ENCODE measurements around the gene DCC.

DCC gene

DNA sequence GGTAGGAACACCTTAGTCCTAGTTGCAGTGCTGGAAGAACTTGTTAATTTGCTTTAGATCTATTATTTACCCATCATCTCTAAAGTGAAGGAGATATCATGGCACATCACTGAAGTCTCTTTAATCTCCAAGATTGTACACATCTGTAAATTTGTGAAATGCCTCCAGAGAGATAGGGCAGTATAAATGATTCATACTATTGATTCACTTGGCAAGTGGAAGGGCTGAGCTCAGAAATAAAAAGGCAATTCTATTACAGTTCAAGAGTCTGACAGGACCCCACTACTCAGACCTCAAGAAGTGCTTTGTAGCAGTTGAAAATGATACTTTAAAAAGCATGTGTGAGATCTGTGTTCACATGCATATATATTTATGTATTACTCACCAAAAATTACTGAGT, 489.3 kb downstream of the DCC start:
- Histone ChIP-seq H3K27ac (ENCODE audit: low read length, poor library complexity, severe bottlenecking) (no peak overlapping the region), H3K9me3 (ENCODE audit: control insufficient read depth, low read length) (no peaks in the 10 kb centered on the region), H3K14ac (ENCODE audit: low read length in 2 of 2) (no peak overlapping the region), H3K9ac (ENCODE audit: low read length) (no peak overlapping the region), H3K27me3 (ENCODE audit: control insufficient read depth in 1 of 2, insufficient read depth in 1 of 2, low read length in 2 of 2) (no peaks in the 10 kb centered on the region), H3K4me3 (ENCODE audit: insufficient read depth in 1 of 2, low read depth in 1 of 2, low read length in 2 of 2) (no peak overlapping the region), H4K8ac (ENCODE audit: low read length) (no peak overlapping the region), H4K91ac (ENCODE audit: low read length) (no peak overlapping the region), H3K79me1 (replicated peaks; ENCODE audit: low read length, poor library complexity, severe bottlenecking) (no peaks in the 10 kb centered on the region), H3K4me2 (ENCODE audit: low read length, poor library complexity, severe bottlenecking) (no peak overlapping the region), H2AK5ac (ENCODE audit: low read length, severe bottlenecking) (no peak overlapping the region), H2BK5ac (ENCODE audit: low read depth, low read length, poor library complexity, severe bottlenecking) (no peak overlapping the region), H3K23ac (ENCODE audit: low read length in 2 of 2) (no peak overlapping the region), H2BK120ac (ENCODE audit: low read depth, low read length) (no peak overlapping the region), H2BK15ac (ENCODE audit: low read depth, poor library complexity, severe bottlenecking) (no peak overlapping the region), H2AFZ (ENCODE audit: low read depth, low read length) (no peak overlapping the region), H2BK12ac (ENCODE audit: low read length in 2 of 2) (no peak overlapping the region), H3K36me3 (ENCODE audit: control insufficient read depth in 1 of 2, insufficient read depth in 2 of 2, low read depth in 1 of 2, low read length in 2 of 2) (no peaks in the 10 kb centered on the region), H3K18ac (ENCODE audit: low read depth in 1 of 2, low read length in 2 of 2) (no peak overlapping the region), H3K4me1 (ENCODE audit: control insufficient read depth, insufficient read depth, low read depth, low read length) (no peaks in the 10 kb centered on the region), H3K4ac (ENCODE audit: low read depth in 1 of 2, low read length in 2 of 2) (no peak overlapping the region)
- no peak for DNase-seq

DNA sequence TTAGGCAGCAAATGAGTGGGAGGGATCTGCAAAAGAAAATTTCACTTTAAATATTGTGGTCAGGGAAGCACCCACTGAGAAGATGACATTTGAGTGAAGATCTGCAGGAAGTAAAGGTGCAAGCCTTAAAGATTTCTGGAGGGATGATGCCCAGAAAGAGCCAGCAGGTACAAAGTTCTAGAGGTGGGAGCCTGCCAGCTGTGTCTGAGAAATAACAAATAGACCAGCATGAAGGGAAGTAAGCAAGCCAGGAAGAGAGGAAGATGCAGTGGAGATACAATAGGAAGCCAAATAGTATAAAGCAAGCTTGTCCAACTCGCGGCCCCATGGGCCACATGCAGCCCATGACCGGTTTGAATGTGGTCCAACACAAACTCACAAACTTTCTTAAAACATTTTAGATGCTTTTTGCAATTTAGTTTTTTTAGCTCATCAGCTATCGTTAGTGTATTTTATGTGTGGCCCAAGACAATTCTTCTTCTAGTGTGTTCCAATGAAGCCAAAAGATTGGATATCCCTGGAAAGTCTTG, 489.9 kb downstream of the DCC start:
- no peak overlapping the region for H2BK12ac ChIP-seq (ENCODE audit: low read length in 2 of 2)
- no peak overlapping the region for H4K91ac ChIP-seq (ENCODE audit: low read length)
- H3K9me3 ChIP-seq (ENCODE audit: control insufficient read depth, low read length), result no peaks in the 10 kb centered on the region
- H2BK5ac ChIP-seq (ENCODE audit: low read depth, low read length, poor library complexity, severe bottlenecking), result no peak overlapping the region
- no peak overlapping the region for H3K4me3 ChIP-seq (ENCODE audit: insufficient read depth in 1 of 2, low read depth in 1 of 2, low read length in 2 of 2)
- H3K9ac ChIP-seq (ENCODE audit: low read length), result no peak overlapping the region
- no peaks in the 10 kb centered on the region for H3K36me3 ChIP-seq (ENCODE audit: control insufficient read depth in 1 of 2, insufficient read depth in 2 of 2, low read depth in 1 of 2, low read length in 2 of 2)
- H2BK120ac ChIP-seq (ENCODE audit: low read depth, low read length), result no peak overlapping the region
- no peak for DNase-seq
- H3K18ac ChIP-seq (ENCODE audit: low read depth in 1 of 2, low read length in 2 of 2), result no peak overlapping the region
- H3K23ac ChIP-seq (ENCODE audit: low read length in 2 of 2), result no peak overlapping the region
- H4K8ac ChIP-seq (ENCODE audit: low read length), result no peak overlapping the region
- no peaks in the 10 kb centered on the region for H3K27me3 ChIP-seq (ENCODE audit: control insufficient read depth in 1 of 2, insufficient read depth in 1 of 2, low read length in 2 of 2)
- no peaks in the 10 kb centered on the region for H3K79me1 ChIP-seq (replicated peaks; ENCODE audit: low read length, poor library complexity, severe bottlenecking)
- H3K4ac ChIP-seq (ENCODE audit: low read depth in 1 of 2, low read length in 2 of 2), result no peak overlapping the region
- H3K4me1 ChIP-seq (ENCODE audit: control insufficient read depth, insufficient read depth, low read depth, low read length), result no peaks in the 10 kb centered on the region
- no peak overlapping the region for H3K14ac ChIP-seq (ENCODE audit: low read length in 2 of 2)
- no peak overlapping the region for H2BK15ac ChIP-seq (ENCODE audit: low read depth, poor library complexity, severe bottlenecking)
- no peak overlapping the region for H3K27ac ChIP-seq (ENCODE audit: low read length, poor library complexity, severe bottlenecking)
- H2AFZ ChIP-seq (ENCODE audit: low read depth, low read length), result no peak overlapping the region
- H3K4me2 ChIP-seq (ENCODE audit: low read length, poor library complexity, severe bottlenecking), result no peak overlapping the region
- H2AK5ac ChIP-seq (ENCODE audit: low read length, severe bottlenecking), result no peak overlapping the region
- WGBS, result 87% methylated on average over 4 of the region's 4 CpGs

DNA sequence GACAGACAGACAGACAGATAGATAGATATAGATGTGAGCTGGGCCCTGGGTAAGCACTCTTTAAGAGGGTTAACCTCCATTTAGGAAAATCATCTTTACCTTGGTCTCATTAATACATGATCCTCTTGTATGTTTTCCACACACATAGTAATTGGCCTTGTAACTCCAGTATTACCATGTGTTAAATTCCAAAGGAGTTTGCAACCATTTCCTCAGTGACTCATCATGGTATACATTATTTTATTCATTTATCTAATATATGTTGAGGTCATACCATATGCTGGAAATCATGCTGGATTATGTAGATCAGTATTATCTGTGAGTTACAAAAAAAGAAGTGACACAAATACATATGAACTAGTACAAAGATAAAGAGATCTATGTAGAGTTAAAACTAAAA, 504.3 kb downstream of the DCC start:
- DNase-seq, result no peak
- Histone ChIP-seq H3K9me3 (ENCODE audit: control insufficient read depth, low read length) (peaks cover 2% of the 10 kb centered on the region), H4K8ac (ENCODE audit: low read length) (no peak overlapping the region), H2AK5ac (ENCODE audit: low read length, severe bottlenecking) (no peak overlapping the region), H2BK15ac (ENCODE audit: low read depth, poor library complexity, severe bottlenecking) (no peak overlapping the region), H3K18ac (ENCODE audit: low read depth in 1 of 2, low read length in 2 of 2) (no peak overlapping the region), H2BK5ac (ENCODE audit: low read depth, low read length, poor library complexity, severe bottlenecking) (no peak overlapping the region), H2AFZ (ENCODE audit: low read depth, low read length) (no peak overlapping the region), H3K23ac (ENCODE audit: low read length in 2 of 2) (no peak overlapping the region), H3K27ac (ENCODE audit: low read length, poor library complexity, severe bottlenecking) (no peak overlapping the region), H3K36me3 (ENCODE audit: control insufficient read depth in 1 of 2, insufficient read depth in 2 of 2, low read depth in 1 of 2, low read length in 2 of 2) (no peaks in the 10 kb centered on the region), H3K4me3 (ENCODE audit: insufficient read depth in 1 of 2, low read depth in 1 of 2, low read length in 2 of 2) (no peak overlapping the region), H3K4me1 (ENCODE audit: control insufficient read depth, insufficient read depth, low read depth, low read length) (no peaks in the 10 kb centered on the region), H3K14ac (ENCODE audit: low read length in 2 of 2) (no peak overlapping the region), H2BK12ac (ENCODE audit: low read length in 2 of 2) (no peak overlapping the region), H3K27me3 (ENCODE audit: control insufficient read depth in 1 of 2, insufficient read depth in 1 of 2, low read length in 2 of 2) (no peaks in the 10 kb centered on the region), H3K4ac (ENCODE audit: low read depth in 1 of 2, low read length in 2 of 2) (no peak overlapping the region), H3K4me2 (ENCODE audit: low read length, poor library complexity, severe bottlenecking) (no peak overlapping the region), H4K91ac (ENCODE audit: low read length) (no peak overlapping the region), H2BK120ac (ENCODE audit: low read depth, low read length) (no peak overlapping the region), H3K79me1 (replicated peaks; ENCODE audit: low read length, poor library complexity, severe bottlenecking) (no peaks in the 10 kb centered on the region), H3K9ac (ENCODE audit: low read length) (no peak overlapping the region)

DNA sequence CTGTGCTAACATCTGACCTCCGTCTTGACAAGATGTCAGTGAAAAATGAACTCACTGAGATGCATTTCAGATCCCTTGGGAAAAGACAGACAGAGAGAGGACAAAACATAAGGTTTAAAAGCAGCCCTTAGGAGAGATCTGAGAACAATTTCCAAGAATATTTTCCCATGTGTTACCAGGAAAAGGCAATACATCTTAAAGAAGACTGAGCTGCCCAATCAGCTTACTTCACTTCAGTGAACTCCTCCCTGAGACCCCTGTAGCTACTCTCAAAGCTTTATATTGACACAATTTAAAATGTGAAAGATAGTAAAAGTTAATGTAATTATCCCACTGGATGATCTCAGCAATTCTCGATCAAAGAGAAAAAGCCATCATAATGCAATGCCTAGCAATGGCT, 505.0 kb downstream of the DCC start:
- Histone ChIP-seq H3K18ac (ENCODE audit: low read depth in 1 of 2, low read length in 2 of 2) (no peak overlapping the region), H3K79me1 (replicated peaks; ENCODE audit: low read length, poor library complexity, severe bottlenecking) (no peaks in the 10 kb centered on the region), H3K4me1 (ENCODE audit: control insufficient read depth, insufficient read depth, low read depth, low read length) (no peaks in the 10 kb centered on the region), H3K36me3 (ENCODE audit: control insufficient read depth in 1 of 2, insufficient read depth in 2 of 2, low read depth in 1 of 2, low read length in 2 of 2) (no peaks in the 10 kb centered on the region), H2BK12ac (ENCODE audit: low read length in 2 of 2) (no peak overlapping the region), H4K91ac (ENCODE audit: low read length) (no peak overlapping the region), H3K23ac (ENCODE audit: low read length in 2 of 2) (no peak overlapping the region), H3K4me3 (ENCODE audit: insufficient read depth in 1 of 2, low read depth in 1 of 2, low read length in 2 of 2) (no peak overlapping the region), H4K8ac (ENCODE audit: low read length) (no peak overlapping the region), H2BK5ac (ENCODE audit: low read depth, low read length, poor library complexity, severe bottlenecking) (no peak overlapping the region), H3K27me3 (ENCODE audit: control insufficient read depth in 1 of 2, insufficient read depth in 1 of 2, low read length in 2 of 2) (no peaks in the 10 kb centered on the region), H3K9me3 (ENCODE audit: control insufficient read depth, low read length) (peaks cover 2% of the 10 kb centered on the region), H3K27ac (ENCODE audit: low read length, poor library complexity, severe bottlenecking) (no peak overlapping the region), H2BK15ac (ENCODE audit: low read depth, poor library complexity, severe bottlenecking) (no peak overlapping the region), H3K9ac (ENCODE audit: low read length) (no peak overlapping the region), H2AK5ac (ENCODE audit: low read length, severe bottlenecking) (no peak overlapping the region), H2BK120ac (ENCODE audit: low read depth, low read length) (no peak overlapping the region), H3K4ac (ENCODE audit: low read depth in 1 of 2, low read length in 2 of 2) (no peak overlapping the region), H2AFZ (ENCODE audit: low read depth, low read length) (no peak overlapping the region), H3K14ac (ENCODE audit: low read length in 2 of 2) (no peak overlapping the region), H3K4me2 (ENCODE audit: low read length, poor library complexity, severe bottlenecking) (no peak overlapping the region)
- WGBS, result 76% methylated on average over 2 of the region's 2 CpGs
- no peak for DNase-seq

Data from mesenchymal stem cell (in vitro differentiated cells and primary cell).